Cardiac muscle cell (in vitro differentiated cells and primary cell): ENCODE results near the gene PRR33. TPM values are rescaled to one million over a fixed set of nuclear protein-coding genes. Genes with fewer than 3 reads are reported as not detected.

ENCODE experiments used
- DNase-seq, 2 donors: peaks; one replicate each; pipeline versions ENCODE4 v3.0.0 to v3.0.0-alpha.2; 2010 to 2017; ENCODE audit warnings: low read depth in 1 of 2, low spot score in 1 of 2
- H3K27ac ChIP-seq: fragments of 200-600 bp; sonication (generic); 2 replicates; pipeline ENCODE4 v1.5.1; 2016
- H3K27me3 ChIP-seq: fragments of 200-600 bp; sonication (generic); 2 replicates; pipeline ENCODE4 v1.6.0; 2016; ENCODE audit warnings: control low read depth
- H3K36me3 ChIP-seq: fragments of 200-600 bp; sonication (generic); 2 replicates; pipeline ENCODE4 v1.5.1; 2016; ENCODE audit warnings: control low read depth
- H3K4me1 ChIP-seq: fragments of 200-600 bp; sonication (generic); 2 replicates; pipeline ENCODE4 v1.8.1; 2017; ENCODE audit warnings: low read depth, mild to moderate bottlenecking, mixed run types
- H3K4me3 ChIP-seq: fragments of 200-600 bp; sonication (generic); 2 replicates; pipeline ENCODE4 v1.5.1; 2016; ENCODE audit warnings: mild to moderate bottlenecking
- H3K9me3 ChIP-seq: fragments of 200-600 bp; sonication (generic); 2 replicates; pipeline ENCODE4 v1.5.1; 2017; ENCODE audit warnings: low read depth, mild to moderate bottlenecking, control low read depth
- polyA plus RNA-seq: library from polyadenylated mRNA; unstranded; fragments of >200 nt; fragmentation: Nextera tagmentation; extraction: Ambion mirVana; gene quantifications from 2 replicates; pipeline ENCODE4 v1.2.1, GENCODE V29; 2016
- total RNA-seq: library from RNA; depleted of rRNA; stranded (reverse); fragments of >200 nt; gene quantifications from 2 replicates; pipeline ENCODE4 v1.2.3, GENCODE V29; 2016
- TF ChIP-seq, protein P1 (sequence below): IDR thresholded peaks from 2 replicates; pipeline ENCODE4 v1.5.1; 2012; ENCODE audit warnings: low read depth, mild to moderate bottlenecking, low read length

PRR33 gene
- total and polyA plus RNA-seq, 2 experiments from 2014 or later = not detected

DNA sequence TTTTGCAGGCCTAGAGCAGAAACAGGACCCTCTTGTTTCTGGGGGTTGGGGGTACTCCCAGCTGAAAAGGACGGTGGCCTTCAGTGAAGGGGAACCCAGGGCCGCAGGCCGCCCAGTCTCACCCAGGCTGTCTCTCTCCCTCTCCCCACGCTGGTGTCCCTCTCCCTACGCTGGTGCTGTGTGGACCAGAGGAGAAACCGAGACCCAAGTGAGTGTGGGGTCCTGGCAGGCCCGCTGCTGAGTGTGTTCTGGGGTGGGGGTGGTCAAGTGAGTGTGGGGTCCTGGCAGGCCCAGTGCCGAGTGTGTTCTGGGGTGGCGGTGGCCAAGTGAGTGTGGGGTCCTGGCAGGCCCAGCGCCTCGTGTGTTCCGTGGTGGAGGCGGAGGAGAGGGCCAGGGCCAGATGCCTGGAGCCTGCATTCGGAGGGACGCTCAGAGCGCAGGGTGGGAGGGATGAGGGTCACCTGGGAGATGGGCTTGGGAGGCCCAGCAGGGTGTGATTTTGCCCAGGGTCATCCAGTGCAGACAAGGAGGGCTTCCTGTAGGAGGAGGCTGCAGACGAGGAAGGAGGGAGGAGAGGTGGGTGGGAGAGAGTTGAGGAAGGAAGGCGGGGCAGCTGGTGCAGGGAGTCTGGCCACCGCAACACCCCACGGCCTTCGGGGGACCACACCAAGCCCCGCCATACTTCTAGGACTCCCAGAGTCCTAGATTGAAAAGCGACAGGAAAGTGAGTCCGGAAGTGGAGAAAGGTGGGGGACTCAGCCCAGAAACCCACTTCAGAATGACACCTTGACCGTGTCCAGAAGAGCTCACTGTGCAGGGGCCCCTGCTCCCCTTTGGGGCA, 38.1 kb upstream of the PRR33 start:
- H3K4me1 ChIP-seq = peaks cover 17% of the 10 kb centered on the region
- H3K9me3 ChIP-seq = no peaks in the 10 kb centered on the region
- no peak overlapping the region for H3K4me3 ChIP-seq
- no peak for DNase-seq
- TF ChIP-seq, protein P1, sequence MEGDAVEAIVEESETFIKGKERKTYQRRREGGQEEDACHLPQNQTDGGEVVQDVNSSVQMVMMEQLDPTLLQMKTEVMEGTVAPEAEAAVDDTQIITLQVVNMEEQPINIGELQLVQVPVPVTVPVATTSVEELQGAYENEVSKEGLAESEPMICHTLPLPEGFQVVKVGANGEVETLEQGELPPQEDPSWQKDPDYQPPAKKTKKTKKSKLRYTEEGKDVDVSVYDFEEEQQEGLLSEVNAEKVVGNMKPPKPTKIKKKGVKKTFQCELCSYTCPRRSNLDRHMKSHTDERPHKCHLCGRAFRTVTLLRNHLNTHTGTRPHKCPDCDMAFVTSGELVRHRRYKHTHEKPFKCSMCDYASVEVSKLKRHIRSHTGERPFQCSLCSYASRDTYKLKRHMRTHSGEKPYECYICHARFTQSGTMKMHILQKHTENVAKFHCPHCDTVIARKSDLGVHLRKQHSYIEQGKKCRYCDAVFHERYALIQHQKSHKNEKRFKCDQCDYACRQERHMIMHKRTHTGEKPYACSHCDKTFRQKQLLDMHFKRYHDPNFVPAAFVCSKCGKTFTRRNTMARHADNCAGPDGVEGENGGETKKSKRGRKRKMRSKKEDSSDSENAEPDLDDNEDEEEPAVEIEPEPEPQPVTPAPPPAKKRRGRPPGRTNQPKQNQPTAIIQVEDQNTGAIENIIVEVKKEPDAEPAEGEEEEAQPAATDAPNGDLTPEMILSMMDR = no peak
- no peak overlapping the region for H3K27ac ChIP-seq
- H3K36me3 ChIP-seq = no peaks in the 10 kb centered on the region
- H3K27me3 ChIP-seq = no peaks in the 10 kb centered on the region

DNA sequence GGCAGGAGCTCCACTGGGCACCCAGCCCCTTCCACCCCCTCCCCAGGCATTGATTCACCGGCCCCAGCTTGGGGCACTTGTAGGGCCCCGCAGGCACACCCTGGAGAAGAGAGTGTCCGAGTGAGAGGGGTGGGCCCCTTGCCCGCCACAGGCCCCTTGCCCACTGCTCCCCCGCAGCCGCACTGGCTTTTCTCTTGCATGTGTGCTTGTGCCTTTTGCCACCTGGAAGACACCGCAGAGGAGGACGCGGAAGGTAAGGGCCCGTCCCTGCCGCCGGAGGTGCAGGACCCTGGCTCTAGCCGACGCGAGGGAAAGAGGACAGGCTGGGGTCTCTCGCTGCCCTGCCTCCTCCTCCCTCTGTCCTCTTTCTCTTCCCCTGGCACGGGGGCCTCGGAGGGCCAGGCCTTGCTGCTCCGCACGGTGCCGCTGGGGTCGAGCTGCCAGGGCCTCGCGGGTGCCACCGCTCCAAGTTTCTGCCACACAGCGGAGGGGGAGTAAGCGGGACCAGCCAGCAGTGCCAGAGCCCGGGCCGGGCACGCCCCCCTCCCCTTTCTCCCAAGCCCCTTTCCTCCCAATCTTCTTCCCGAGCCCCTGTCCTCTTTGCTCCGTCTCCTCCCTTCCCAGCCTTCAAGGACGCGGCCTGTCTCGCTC, 37.3 kb upstream of the PRR33 start:
- peaks cover 17% of the 10 kb centered on the region for H3K4me1 ChIP-seq
- no peaks in the 10 kb centered on the region for H3K27me3 ChIP-seq
- TF ChIP-seq, protein P1 = no peak
- H3K36me3 ChIP-seq = no peaks in the 10 kb centered on the region
- no peak overlapping the region for H3K27ac ChIP-seq
- no peak overlapping the region for H3K4me3 ChIP-seq
- no peak for DNase-seq
- no peaks in the 10 kb centered on the region for H3K9me3 ChIP-seq

DNA sequence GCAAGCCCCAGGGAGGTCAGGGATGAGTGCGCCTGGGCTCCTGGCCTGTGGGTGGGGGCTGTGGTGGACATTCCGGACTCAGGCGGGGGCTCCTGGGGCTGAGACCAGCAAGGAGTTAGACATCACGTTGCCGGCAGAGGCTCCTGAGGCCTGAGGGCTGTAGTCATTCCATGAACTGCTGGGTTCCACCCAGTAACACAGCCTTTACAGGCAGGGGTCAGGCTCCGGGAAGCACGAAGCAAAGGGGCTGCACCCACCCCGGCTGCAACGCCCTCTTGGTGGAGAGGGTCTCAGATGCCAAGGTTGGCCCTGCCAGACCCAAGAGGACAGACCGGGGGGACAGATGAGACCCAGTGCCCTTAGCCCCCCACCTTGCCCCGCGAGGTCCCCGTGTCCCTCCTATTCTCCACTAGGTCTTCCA, 36.8 kb upstream of the PRR33 start:
- TF ChIP-seq, protein P1 = no peak
- H3K4me1 ChIP-seq = peaks cover 17% of the 10 kb centered on the region
- no peaks in the 10 kb centered on the region for H3K27me3 ChIP-seq
- no peak overlapping the region for H3K27ac ChIP-seq
- no peaks in the 10 kb centered on the region for H3K9me3 ChIP-seq
- H3K36me3 ChIP-seq = no peaks in the 10 kb centered on the region
- H3K4me3 ChIP-seq = no peak overlapping the region
- DNase-seq = no peak

DNA sequence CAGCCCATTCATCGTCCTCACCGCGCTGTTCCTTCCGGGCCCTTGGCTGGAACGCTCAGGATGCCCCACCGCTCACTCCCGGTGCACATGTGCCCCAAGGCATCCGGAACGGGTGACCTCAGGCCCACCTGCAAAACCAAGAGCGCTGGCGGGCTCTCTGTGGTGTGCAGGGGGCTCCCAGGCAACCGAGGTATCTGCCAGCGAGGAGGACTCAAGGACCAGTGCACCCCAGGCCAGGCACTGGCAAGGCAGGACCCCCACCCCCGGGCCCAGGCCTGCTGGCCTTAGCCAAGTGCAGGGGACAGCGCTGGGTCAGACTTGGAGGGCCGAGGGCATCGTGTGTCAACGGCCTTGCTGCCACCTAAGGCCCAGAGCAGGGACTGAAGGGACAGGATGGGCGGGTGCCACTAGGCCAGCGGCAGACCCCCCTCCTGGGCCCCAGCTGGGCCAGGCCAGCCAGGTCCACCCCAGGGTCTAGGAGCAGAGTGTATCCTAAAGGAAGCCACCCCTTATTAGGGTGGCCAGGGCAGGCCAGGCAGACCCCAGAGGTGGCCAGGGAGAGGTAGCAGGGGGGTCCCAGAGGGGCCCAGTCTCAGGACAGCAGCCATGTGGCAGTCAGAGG, 36.3 kb upstream of the PRR33 start:
- TF ChIP-seq, protein P1 = no peak
- H3K36me3 ChIP-seq = no peaks in the 10 kb centered on the region
- H3K4me3 ChIP-seq = no peak overlapping the region
- H3K27me3 ChIP-seq = no peaks in the 10 kb centered on the region
- H3K4me1 ChIP-seq = peaks cover 17% of the 10 kb centered on the region
- H3K27ac ChIP-seq = no peak overlapping the region
- H3K9me3 ChIP-seq = no peaks in the 10 kb centered on the region
- no peak for DNase-seq

DNA sequence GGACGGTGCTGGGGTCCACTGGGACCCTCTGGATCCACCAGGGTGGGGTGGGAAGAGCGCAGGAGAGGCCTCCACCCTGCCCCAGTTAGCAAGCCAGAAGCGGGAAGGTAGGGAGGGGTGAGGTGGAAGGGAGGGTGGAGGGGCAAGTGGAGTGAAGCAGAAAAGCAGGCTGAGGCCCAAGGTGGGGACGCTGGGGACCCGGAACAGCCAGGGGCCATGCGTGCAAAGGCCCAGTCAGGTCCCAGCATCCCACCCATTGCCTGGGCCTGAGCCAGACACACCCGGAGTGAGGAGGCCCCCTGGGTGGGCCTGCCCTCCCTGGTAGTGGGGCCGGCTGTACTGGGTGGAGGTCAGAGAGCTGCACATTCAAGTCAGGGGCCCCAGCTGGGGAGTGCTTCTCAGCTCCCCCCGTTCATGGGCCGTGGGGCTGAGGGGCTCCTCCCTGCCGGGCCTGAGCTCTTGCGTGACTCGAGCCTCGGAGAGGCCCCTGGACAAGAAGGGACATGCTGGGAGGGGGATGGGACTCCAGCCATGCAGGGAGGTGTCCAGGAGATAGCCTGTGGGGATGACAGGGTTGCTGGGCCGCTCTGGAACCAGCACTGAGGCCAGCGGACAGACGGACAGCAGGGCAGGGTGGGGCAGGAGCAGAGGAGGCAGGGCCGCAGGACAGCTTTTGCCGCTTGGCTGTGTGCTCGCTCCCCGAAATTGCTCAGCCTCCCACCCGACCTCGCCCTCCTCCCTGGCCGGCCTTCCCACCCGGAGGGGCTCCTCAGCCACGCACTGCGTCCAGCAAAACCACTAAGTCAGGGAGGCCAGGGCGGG, 35.5 kb upstream of the PRR33 start:
- Histone ChIP-seq H3K4me1 (peaks cover 17% of the 10 kb centered on the region), H3K27ac (no peak overlapping the region), H3K4me3 (no peak overlapping the region), H3K9me3 (no peaks in the 10 kb centered on the region), H3K36me3 (no peaks in the 10 kb centered on the region), H3K27me3 (no peaks in the 10 kb centered on the region)
- no peak for DNase-seq
- TF ChIP-seq, protein P1 = no peak
